SW480 (cell line): ENCODE measurements around the gene BPNT1.
A peak's percentile ranks its signal among the peaks of the same experiment; 100 is the strongest.
"Not testable (repeated sequence)": the region's sequence is repeated elsewhere in the genome, so short reads cannot be mapped to it uniquely, and the experiment has no call there.

Experiments
- DNase-seq: peaks from one replicate; pipeline ENCODE4 v3.0.0-alpha.2; 2016; ENCODE audit warnings: low spot score

Gene BPNT1, protein sequence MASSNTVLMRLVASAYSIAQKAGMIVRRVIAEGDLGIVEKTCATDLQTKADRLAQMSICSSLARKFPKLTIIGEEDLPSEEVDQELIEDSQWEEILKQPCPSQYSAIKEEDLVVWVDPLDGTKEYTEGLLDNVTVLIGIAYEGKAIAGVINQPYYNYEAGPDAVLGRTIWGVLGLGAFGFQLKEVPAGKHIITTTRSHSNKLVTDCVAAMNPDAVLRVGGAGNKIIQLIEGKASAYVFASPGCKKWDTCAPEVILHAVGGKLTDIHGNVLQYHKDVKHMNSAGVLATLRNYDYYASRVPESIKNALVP

DNA sequence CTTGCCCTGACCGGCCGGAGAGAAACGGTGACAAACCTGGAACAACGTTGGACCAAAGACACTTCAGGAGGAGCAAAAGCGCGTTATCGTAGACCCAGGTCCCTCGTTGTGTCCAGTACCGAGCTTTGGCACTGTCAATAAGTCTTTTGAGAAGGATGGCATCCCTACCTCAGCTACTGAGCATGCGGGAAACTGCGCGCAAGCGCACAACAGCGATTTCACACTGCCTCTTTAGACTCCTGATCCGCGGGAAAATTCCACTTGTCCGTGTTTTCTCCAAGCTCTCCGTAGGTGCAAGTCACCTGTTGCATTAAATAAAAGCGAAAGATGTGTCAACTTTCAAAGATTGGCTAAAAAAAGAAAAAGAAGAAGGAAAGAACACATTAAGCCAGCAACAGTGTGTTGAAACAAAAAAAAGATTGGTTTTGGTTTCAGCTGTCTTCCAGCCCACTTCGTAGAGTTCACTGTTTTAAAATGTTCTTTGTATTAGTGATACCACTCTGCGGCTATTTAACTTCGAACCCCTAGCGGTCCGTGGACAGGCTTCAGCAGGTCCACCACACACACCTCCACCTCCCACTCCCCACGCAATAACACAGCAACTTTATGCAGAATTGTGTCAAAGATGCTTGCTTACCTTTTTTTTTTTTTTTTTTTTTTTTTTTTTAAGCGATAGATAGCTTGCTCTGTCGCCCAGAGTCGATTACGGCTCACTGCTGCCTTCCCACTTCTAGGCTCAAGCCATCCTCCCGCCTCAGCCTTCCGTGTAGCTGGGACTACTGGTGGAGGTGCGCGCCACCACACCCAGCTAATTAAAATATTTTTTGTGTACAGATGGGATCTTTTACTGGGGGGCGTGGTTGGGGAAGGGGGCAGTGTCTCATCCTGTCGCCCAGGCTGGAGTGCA, at the start of gene BPNT1:
Gene BPNT1, minus strand, starts transcription at position 139 of the 907 bp plus-strand sequence. CDS start 9,942 bp downstream, outside the sequence.
- peak; percentile 97 for DNase-seq

DNA sequence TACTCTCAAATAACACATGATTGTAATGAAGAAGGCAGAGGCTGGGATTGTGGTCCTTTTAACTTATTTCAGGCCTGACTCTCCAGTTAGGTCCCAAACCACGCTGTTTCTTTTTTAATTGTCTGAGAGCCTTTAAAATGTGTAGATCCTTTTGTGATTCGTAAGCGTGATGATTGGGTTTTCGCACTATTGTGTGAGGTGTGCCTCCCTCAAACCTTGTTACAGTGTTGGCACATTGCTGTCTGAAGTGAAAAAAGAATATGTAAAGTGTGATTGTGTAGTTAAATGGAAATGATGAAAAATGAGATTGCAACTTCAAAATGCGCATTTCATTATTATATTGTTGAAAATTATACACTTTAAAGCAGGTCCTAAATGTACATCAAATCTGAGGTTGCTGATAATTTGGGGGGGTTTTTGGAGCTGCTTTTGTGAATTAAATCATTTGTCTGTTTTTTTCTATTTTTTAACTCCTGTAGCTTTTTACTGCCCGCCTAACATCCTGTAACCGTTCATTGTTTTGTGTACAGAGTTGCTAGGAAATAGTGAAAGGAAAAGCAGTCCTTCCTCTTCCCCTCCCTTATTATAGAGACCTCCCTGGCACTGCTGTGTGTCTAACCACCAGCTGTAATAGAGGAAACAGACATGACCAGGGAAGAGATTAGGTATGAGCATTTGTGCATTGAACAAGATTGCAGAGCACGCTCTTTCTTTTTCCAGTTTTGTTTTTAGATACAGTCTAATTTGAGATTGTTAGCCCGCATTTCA, 47.6 kb upstream of the BPNT1 start:
- DNase-seq: no peak

DNA sequence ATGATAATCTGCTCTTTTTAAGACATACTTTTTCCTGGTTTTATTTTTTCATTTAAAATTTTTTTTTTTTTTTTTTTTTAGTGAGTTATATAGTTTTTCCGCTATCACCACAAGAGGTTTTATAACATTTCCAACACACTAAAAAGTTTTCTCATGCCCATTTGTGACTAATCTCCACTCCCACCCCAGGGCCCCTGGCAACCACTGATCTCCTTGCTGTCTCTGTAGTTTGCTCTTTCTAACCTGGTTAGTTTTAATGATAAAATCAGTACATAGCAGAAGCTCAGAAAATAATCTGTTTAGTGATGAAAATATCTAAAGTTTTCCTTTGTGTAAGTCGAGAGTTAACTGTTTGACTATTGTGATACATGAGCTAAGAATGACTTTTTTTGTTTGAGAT, 46.2 kb upstream of the BPNT1 start:
- no peak for DNase-seq

DNA sequence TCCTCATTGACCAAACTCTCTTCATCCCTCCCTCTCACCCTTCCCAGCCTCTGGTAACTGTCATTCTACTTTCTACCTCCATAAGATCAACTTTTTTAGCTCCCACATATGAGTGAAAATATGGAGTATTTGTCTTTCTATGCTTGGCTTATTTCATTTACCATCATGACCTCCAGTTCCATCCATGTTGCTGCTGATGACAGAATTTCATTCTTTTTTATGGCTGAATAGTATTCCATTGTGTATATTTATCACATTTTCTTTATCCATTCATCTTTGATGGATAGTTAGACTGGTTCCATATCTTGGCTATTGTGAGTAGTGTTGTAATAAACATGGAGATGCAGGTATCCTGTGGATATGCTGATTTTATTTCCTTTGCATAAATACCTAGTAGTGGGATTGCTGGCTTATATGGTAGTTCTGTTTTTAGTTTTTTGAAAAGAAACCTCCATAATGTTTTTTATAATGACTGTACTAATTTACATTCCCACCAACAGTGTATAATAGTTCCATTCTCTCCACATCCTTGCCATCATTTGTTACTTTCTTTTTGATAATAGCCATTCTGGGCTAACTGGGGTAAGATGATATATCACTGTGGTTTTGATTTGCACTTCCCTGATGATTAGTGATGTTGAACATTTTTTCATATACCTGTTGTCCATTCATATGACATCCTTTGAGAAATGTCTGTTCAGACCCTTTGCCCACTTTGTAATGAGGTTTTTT, 40.1 kb upstream of the BPNT1 start:
- no peak for DNase-seq

DNA sequence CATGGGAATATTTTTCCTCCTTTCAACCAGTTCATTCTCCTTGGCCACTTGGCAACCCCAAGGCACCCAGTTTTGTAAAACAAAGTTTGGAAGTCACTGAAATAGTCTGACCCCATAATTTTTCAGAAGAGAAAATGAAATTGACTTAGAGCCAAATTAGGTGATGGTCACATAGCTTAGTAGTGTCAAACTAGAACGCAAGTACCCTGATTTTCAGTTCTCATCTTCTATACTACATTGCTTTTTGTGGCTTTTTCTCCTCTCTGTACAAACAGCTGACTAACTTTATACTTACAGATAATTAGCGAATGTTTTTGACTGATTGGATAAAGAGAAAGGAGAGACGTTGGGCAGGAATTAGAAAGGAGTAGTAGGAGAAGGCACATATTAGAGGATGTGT, 37.5 kb upstream of the BPNT1 start:
- DNase-seq: no peak

DNA sequence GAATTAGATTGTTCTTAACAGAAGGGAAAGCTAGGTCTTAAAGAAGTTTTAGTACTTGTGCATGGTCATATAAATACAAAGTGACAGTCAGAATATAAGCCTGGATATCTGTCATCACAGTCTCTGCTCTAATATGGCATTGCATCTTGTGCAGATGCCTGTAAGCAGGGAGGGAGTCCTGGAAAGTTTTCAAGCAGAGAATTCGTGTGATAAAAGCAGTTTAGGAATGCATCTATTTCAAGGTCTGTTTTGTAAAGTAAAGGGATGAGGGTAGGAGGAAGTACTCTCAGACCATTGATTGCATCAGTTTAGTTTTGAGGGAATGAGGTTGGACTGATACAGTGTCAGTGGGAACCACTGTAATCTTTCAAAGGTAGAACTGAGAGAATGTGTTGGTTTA, 35.0 kb upstream of the BPNT1 start:
- no peak for DNase-seq

DNA sequence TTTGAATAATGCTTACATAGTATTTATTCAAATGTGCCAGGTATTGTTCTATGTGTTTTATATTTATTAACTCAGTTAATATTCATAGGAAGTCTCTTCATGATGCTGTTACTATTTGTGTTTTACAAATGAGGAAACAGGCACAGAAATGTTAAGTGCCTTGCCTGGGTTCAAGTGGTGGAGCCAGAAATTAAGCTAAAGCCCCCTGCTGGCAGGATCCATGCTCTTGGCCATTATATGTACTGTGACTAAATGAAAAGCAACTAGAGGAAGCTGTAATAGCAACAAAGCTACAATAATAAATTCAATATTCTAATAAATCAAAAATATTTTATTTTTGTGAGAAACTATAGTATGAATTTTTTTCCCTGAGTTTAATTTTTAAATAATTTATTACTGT, 34.3 kb upstream of the BPNT1 start:
- DNase-seq: no peak

DNA sequence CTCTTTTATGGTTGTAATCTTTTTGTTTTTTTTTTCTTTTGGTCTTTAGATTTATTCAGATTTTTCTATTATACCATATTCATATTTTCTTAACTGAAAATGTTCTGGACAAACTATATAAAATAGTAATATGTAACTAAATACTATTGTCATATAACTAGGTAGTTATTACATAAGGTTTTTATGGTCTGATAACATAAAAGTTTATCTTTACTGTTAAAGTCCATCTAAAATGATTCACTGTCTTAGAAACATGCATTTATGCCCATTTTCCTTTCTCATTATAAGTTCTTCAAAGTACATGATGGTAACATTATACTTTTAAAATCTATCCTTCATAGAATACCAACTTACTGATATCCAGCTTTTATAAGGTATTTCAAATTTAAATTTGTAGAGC, 33.5 kb upstream of the BPNT1 start:
- no peak for DNase-seq

DNA sequence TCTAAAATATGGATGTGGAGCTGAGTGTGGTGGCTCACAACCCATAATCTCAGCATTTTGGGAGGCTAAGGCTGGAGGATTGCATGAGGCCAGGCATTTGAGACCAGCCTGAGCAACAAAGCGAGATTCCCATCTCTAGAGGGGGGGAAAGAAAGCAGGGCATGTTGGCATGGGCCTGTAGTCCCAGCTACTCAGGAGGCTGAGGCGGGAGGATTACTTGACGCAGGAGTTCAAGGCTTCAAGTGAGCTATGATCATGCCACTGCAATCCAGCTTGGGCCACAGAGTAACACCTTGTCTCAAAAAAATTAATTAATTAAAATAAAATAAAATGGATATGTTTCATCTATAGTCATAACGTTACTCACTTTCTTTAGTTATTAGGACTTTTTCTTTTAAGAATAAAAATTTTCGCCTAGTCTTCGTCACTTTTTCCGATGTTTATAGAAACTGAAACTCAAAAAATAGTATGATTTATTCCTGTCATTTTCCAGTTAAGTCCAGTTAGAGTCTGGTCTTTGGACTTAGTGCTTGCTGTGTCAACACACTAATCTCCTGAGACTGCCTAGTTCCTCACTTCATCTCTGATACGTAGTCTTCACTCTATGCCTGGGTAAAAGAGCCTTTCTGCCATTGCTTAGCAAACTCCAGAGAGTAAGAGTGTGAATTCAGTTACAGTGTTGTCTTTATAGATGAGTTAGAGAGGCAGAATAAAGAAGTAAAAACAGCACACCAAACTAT, 32.4 kb upstream of the BPNT1 start:
- DNase-seq: no peak

DNA sequence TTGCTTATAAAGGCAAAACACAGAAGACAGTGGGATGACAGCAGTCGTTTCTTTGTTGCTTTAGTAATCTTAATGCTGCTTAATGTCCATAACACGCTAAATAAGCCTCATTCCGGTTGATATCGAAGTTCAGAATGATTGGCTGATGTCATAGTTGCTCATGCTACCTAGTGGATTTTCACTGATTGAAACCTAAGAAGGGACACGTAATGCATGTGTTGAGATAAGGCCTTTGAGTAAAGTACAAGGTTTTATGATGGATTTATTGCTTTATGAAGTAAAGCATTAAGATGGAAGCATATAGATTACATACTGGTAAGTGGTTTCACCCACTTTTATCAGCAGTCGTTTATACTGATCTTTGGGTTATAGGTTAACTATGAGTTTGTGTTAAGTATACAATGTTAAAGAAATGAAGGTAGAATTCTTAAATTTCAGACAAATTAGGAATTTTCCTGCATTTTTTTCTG, 29.5 kb upstream of the BPNT1 start:
- no peak for DNase-seq

DNA sequence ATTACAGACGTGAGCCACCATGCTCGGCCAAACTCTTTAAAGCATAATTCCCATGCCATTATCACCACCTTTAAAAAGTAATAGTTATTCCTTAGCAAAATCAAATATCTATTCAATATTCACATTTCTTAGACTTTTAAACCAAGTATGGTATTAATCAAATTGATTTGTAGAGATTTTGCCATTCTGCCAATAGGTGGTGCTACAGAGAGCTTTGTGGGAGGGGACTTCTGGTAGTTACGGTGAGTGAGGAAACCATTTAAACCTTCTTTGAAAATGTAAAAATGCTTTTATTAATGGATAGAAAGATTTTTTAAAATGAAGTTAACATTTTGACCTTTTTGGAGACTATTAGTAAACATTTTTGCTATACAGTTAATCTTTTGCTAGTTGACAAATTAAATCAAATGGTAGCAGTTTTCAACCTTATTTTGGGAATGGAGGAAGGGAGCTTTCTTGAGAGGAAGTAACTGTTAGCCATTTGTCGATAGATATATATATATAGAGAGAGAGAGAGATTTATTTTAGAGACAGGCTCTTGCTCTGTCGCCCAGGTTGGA, 23.6 kb upstream of the BPNT1 start:
- DNase-seq: peak; percentile 29

DNA sequence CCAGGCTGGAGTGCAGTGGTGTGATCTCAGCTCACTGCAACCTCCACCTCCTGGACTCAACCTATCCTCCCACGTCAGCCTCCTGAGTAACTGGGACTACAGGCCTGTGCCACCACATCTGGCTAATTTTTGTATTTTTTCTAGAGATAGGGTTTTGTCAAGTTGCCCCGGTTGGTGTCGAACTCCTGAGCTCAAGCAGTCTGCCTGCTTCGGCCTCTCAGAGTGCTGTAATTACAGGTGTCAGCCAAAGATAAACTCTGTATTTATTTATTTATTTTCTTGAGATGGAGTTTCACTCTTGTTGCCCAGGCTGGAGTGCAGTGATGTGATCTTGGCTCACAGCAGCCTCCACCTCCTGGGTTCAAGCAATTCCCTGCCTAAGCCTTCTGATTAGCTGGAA, 23.0 kb upstream of the BPNT1 start:
- not testable (repeated sequence) for DNase-seq

DNA sequence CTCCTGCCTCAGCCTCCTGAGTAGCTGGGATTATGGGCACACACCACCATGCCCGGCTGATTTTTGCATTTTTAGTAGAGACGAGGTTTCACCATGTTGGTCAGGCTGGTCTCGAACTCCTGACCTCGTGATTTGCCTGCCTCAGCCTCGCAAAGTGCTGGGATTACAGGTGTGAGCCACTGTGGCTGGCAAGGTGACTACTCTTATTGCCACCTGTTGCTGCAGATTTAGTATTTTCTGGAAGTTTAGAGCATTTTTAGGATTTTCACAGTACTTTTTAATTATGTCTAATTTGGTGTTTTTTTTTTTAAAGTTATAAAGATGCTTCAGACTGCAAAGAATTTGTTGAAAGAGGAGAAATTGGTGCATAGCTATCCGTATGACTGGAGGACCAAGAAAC, 20.9 kb upstream of the BPNT1 start:
- DNase-seq: not testable (repeated sequence)

DNA sequence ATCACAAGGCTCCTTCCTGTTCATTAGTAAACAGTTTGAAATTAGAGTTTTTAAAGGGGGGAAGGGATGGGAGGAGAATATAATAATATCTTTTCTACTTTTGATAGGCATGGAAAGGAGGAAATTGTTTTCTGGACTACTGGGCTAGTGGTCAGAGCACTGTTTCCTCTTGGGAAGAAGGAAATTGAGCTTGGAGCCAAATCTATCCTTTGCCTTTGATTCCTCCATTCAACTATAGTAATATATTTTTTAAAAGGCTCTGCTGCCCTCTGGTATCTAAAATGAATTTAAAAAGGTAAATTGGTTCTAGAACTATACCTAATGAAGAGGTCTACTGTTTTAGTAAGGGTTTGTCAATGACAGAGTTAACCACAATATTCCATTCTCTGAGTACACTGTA, 10.2 kb upstream of the BPNT1 start:
- no peak for DNase-seq

DNA sequence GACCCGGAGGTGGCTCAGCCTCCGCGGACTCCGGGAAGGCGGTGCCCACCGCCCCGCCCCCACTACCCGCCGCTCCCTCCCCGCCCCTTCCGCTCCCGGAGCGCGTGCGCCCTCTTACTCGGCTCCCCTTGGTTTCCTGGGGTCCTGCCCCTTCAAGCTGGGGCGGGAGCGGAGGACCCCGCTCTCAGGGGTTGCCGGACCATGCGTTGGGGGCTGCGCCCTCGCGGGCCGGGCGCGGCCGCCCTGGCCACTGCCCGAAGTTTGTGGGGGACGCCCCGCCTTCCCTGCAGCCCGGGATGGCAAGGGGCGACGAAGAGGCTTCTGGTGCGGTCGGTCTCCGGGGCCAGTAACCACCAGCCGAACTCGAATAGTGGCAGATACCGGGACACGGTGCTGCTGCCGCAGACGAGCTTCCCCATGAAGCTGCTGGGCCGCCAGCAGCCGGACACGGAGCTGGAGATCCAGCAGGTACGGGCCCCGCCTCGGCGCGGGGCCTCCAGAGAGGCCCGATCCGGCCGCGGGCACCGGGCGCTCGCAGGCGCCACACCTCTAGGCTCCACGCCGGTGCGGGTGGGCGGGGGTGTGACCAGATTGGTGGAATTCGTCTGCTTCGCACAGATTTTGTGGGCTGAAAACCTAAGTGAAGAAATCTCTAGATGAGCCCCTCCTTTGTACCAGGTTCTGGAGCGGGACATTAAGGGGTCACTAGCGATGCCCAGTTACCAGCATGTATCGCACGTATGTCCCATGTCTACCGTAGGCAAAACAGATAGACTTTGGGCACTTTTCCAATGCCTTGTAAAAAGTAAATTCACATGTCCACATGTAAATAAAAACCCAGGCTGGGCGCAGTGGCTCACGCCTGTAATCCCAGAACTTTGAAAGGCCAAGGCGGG, 4.7 kb upstream of the BPNT1 start, which contains the start of gene IARS2:
Gene IARS2, plus strand, starts transcription at position 117 of the 896 bp plus-strand sequence. Its CDS starts 85 bp downstream, at position 202.
- DNase-seq: peak; percentile 86

DNA sequence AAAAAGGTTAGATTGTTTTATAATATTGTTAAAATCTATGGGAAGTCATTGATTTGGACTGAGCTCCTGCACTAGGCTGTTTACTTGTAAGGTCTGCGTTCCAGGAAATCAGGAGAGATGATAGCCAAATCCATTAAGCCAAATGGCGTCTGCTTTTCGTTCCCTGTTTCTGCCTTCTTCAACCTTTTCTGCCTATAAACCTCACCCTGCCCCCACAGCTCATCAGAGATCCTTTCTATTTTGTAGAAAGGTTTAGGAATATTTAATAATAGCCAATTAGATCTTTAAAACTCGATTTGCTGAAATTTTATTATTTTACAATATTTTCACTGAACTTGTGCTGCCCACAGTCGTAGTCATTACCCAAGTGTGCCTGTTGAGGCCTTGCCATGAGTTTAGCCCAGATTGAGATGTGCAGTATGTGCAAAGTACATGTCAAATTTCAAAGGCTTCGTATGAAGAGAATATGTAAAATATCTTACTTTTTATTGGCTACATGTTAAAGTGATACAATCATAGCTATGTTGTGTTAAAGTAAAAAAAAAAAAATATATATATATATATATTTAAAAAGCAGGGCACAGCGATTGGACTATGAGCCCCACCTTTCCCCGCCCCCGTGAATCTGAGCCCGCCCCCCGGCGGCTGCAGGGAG, 3.9 kb upstream of the BPNT1 start:
- DNase-seq: no peak

DNA sequence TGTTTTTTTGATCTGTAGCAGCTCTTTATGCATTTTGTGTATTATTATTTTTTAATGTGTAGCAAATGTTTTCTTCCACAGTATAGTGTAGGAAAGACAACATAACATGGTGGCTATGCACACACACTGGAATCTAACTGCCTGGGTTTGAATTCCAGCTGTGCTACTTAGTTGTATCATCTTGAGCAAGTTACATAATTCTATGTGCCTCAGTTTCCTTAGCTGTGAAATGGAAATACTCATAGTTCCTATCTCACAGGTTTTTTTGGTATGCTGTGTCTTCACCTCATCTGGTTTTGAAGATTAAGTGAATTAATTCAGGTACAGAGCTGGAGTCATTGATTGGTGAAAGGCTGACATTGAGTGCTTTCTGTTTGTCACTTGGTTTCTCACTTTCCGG, 3.1 kb upstream of the BPNT1 start:
- DNase-seq: no peak

DNA sequence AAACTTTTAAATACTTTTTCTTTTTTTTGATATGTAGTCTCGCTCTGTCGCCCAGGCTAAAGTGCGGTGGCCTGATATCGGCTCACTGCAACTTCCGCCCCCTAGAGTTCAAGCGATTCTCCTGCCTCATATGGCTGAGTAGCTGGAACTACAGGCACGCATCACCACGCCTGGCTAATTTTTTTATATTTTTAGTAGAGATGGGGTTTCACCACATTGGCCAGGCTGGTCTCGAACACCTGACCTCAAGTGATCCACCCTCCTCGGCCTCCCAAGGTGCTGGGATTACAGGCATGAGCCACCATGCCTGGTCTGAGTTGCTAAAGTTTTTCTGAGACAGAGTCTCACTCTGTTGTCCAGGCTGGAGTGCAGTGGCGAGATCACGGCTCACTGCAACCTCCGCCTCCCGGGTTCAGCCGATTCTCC, 3.3 kb downstream of the BPNT1 start:
- not testable (repeated sequence) for DNase-seq

DNA sequence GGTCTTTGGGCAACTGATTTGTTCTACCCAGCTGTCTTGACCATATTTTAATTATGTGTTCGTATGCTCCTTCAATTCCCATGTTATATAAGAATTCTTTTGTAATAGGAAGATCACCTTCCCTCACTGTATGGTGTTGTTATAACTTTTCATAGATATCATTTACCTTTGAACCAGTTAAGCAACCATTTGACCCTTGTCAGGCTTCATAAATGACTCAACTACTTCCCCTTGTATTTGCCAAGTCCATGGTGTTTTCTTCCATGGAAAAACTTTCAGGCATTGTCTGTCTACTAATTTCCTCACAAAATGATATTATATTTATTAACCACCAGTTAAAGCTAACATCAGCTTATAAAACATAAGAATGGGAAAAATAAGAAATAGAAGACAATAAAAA, 5.1 kb downstream of the BPNT1 start:
- DNase-seq: no peak
